Stimulated activated CD8-positive, alpha-beta memory T cell treated with anti-CD3 and anti-CD28 coated beads, Interleukin-15, amount 100 ng/mL, for 1 hour (primary cell): ENCODE measurements around the gene TMEM37.

Experiments used
- DNase-seq: peaks from one replicate; pipeline ENCODE4 v3.0.0-alpha.2; 2020; ENCODE audit warnings: low read depth

The TMEM37 gene

DNA sequence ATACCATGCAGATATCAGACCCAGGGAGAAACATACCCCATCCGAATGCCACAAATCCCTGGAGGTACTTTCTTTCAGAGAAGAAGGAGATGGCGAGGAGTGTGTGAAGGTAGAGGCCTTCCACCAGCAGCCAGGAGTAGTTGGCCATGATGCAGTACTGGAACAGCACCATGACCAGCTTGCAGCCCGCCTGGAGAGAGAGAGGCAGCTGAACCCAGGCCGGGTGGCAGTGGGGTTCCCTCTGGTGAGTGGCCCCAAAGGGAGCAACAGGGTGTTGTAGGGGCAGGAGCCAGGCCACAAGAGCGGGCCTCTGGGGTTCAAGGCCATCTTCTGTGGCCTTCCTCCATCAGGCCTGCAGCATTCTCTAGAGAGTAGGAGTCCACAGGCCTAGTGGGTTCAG, 30.2 kb downstream of the TMEM37 start:
- no peak for DNase-seq

DNA sequence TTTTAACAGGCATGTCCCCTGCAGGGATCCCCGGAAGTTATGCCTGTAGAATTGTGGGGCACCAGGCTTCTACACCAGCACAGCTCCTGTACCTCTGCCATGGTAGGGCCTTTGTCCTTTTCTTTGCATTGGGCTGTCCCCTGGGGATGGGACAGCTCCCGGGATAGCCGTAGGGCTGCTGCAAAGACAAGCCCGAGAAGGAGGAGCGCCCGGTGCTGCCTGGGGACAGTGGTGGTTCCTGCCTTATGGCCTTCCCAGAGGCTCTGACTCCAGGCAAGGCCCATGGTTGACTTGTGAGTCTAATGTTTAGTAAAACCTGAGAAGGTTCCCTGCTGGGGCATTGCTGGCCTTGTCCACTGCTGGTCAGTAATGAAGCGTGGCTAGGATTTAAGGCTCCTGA, 30.9 kb downstream of the TMEM37 start:
- DNase-seq: no peak

DNA sequence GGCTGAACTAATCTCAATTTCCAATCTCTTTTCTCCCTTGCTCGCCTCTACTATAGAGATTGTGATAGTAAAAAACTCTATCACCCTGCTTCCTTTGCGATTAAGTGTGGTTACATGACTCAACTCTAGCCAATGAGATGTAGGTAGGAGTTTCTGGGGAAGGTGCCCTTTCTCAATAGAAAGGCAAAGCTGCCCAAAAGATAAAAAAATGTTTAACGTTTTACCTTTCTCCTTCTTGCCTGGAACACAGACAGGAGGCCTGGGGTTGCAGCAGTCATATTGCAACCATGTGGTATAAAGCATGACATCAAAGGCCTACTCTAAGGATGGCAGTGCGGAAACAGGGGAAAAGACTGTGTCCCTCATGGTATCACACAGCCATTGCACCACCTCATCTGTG, 31.5 kb downstream of the TMEM37 start:
- no peak for DNase-seq

DNA sequence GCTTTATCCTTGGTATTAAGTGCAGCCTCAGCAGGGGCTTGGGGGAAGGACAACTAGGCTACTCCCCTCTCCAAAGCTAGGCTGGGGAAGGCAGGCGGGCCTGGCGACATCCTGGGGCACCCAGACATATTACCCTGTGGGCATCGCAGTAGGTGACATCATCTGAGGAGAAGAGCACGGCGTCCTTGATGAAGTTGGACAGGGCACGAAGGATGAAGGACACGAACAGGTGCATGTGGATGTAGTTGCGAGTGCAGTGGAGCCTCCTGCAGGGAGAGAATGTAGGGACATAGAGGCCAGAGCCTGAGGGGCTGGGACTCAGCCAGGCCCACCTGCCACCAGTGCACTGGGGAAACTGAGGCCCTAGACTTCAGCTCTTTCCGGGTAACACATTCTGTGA, 32.3 kb downstream of the TMEM37 start:
- DNase-seq: no peak

GRCh38 chr2:119464981-119465380, 33.3 kb downstream of the TMEM37 start:
- DNase-seq: no peak

- no peak for DNase-seq
These were observed 34.0 kb downstream of the TMEM37 start for GRCh38 chr2:119465687-119466086.

GRCh38 chr2:119466373-119466772, 34.7 kb downstream of the TMEM37 start:
- DNase-seq: no peak

- DNase-seq: no peak
These were observed 36.7 kb downstream of the TMEM37 start for GRCh38 chr2:119468154-119468955.

DNA sequence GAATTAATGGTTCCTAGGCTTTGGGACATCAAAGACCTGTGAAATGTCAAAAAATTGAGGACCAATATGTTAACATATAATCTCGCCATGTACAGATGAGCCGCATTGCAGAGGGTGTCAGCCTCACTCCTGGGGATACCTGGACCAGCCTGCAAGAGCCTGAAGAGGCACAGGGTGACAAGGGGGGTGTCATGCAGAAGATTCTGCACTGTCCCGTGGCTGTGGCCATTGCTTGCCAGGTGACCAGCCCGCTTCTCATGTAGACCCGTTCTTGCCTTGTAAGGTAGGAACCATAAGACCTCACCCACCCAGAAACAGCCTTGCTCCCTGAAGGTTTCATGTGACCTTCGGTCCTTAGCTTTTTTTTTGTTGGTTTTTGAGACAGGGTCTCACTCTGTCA, 37.5 kb downstream of the TMEM37 start:
- DNase-seq: no peak

GRCh38 chr2:119469661-119470297, 38.1 kb downstream of the TMEM37 start:
- no peak for DNase-seq

DNA sequence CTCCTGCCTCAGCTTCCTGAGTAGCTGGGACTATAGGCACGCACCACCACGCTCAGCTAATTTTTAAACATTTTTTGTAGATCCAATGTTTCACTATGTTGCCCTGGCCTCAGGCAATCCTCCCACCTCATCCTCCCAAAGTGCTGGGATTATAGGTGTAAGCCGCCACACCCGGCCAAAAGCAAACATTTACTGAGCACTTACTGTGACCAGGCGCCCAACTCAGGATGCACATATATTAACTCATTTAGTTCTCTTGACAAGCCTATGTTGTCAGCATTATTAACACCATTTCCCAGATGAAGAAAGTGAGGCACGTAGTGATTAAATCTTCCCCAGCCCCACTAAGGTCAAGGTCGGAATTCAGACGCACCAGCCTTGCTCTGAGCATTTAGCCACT, 41.1 kb downstream of the TMEM37 start:
- DNase-seq: no peak

DNA sequence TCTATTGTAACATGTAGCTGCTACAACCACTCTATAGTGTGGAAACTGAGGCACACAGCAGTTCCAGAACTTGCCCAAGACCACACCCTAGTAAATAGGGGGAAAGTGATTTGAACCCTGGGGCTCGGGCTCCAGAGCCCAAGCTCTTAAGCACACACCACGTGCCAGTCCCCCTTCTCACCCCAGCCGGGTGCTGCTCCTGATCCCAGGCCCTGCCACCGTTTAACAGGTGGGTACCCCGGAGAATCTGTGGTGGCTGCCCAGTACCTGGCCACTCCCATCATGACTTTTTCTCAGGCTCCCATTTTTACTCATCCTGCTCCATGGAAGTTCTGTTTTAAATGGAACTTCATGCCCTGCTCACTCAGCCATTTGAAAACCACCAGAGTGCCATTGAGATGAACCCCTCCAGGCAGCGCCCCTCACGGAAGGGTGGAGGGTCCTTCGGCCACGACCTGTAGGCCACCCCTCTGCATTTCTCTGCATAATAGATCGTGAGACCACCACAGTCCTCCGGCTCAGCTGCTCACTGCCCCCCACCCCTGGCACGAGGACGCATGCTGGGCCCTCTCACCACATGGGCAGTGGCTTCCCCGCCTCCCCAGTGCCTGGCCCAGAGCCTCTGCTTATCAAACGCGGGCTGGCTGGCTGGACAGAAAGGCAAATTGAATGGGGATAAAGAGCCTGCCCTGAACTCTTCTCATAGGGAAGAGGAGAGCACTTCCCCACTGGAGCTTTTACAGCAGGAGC, 42.1 kb downstream of the TMEM37 start:
- no peak for DNase-seq

DNA sequence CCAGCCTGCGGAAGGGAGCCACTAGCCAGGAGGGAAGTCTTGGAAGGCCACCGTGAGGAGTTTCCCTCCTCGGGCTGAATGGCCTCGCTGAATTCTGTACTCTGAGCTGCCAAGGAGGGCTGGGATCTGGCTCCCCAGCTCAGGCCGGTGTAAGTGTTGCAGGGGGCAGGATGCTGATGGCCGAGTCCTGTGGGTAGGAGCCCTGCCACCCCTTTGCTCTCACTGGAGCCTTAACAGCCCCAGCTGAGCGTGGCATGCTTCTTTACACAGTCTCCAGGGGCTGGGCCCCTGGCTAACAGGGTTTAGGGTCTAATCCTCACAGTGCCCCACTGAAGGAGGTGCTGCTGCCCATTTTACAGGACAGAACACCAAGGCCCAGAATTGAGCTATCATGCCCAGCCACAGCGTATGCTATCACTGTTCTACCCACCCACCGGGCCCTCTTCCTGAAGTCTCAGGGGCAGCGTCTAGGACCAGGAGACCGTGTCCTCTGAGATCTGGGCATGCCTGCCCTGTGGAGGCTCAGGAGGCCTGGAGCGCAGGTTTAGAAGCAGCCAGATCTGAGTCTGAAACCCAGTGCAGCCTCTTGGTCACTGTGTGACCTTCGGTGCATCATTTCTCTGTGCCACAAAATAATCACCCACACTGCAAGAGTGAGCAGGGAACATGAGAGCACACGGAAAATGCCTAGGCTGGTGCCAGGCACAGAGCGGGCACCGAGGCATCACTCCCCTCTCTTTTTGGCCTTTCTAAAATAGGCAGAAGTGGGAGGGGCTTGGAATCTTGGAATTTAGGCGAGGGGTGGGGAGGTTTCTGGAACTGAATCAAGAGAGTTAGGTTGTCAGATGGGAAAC, 42.9 kb downstream of the TMEM37 start:
- no peak for DNase-seq

DNA sequence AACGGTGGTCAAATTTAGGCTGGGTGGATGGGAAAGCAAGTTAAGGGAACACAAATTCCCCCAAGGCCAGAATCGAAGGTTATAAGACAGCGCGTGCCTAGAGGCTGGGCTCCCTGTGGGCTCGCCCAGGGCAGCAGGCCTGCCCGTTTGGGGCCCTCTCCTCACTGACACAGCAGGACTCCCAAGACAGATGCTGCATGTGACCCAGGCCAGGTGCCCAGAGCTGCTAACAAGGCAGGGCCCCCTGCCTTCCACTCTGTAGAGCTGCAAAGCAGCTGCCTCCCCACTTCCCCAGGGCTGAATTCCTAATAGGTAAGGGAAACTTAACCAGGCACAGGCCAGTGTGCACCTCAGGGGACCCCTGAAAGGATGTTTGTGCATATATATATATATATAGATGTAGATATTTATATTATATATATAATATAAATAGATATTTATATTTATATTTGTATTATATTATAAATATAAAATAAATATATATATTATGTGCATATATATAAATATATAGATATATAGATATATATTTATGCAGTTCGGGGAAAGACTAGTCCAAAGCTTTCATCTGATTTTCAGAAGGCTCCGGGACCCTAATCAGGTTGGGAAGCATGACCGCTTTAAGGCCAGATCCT, 43.7 kb downstream of the TMEM37 start:
- no peak for DNase-seq

- DNase-seq: no peak
These were observed 44.2 kb downstream of the TMEM37 start for GRCh38 chr2:119475857-119476244.

- no peak for DNase-seq
These were observed 44.9 kb downstream of the TMEM37 start for GRCh38 chr2:119476301-119477112.

DNA sequence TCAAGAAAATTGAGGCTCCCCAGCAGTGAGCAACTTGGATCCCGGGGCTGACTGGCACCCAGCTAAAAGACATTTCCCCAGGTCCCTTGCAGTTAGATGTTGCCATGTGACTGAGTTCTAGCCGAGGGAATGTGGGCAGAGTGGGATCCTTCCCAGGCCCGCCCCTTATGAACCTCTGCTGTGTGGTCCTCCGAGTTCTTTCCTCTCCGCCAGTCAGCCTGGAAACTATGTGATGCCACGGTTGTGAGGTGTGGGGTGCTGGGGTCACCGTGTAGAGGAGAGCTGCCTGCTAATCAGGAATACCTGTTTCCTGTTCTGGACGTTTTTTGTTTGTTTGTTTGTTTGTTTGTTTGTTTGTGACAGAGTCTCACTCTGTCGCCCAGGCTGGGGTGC, 45.5 kb downstream of the TMEM37 start:
- no peak for DNase-seq

- DNase-seq: no peak
These were observed 46.7 kb downstream of the TMEM37 start for GRCh38 chr2:119478188-119478977.

- DNase-seq: no peak
These were observed 47.3 kb downstream of the TMEM37 start for GRCh38 chr2:119478978-119479295.

GRCh38 chr2:119480184-119480583, 48.5 kb downstream of the TMEM37 start:
- DNase-seq: no peak
